ENCODE results near the gene BCAS3. TPM values are rescaled to one million over a fixed set of nuclear protein-coding genes. Genes with fewer than 3 reads are reported as not detected.

Gene BCAS3
- total RNA-seq, 1 experiment from 2014 or later, result 14.4 TPM

DNA sequence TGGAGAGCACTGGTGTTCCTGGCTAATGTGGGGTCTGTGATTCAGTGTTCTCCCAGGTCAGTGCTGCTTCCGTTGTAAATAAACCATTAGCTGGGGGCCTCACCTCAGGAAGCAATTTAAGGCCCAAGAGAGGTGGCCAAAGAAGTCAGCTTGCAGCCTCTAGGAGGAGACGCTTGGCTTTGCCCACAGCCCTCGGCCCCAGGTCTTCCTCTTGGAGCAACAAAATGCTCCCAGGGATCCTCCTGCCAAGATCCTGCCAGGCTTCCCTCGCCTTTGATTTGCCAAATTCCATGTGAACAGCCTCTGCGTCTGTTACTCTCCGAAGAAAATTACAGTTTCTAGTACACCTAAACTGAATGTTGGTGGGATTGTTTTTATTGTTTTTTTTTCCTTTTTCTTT, 659.6 kb downstream of the BCAS3 start:
- Histone ChIP-seq H3K4me3 (ENCODE audit: low read depth, low read length, poor library complexity, severe bottlenecking) (no peak overlapping the region), H3K27ac (ENCODE audit: low read depth, low read length, poor library complexity, severe bottlenecking) (no peak overlapping the region), H3K4me1 (ENCODE audit: insufficient read depth, low read length, poor library complexity, severe bottlenecking) (no peaks in the 10 kb centered on the region), H3K9me3 (ENCODE audit: low read depth, low read length, poor library complexity, severe bottlenecking) (no peaks in the 10 kb centered on the region), H3K36me3 (ENCODE audit: insufficient read depth, low read length, poor library complexity, severe bottlenecking) (no peaks in the 10 kb centered on the region), H3K27me3 (replicated peaks; ENCODE audit: insufficient read depth, low read depth, low read length, poor library complexity) (no peaks in the 10 kb centered on the region)
- intact Hi-C loops (cut with micrococcal nuclease; ENCODE audit: unreplicated experiment), result no loop called here
- CTCF ChIA-PET, result no interaction called here
- DNase-seq (ENCODE audit: low spot score), result no peak
- TF ChIP-seq CTCF (conservative IDR thresholded peaks at IDR 0.05; ENCODE audit: low read depth, low read length), result no peak
- no peak for TF ChIP-seq EZH2 (IDR thresholded peaks at IDR 0.05; ENCODE audit: borderline replicate concordance, low read depth, low read length, poor library complexity, severe bottlenecking)
- POLR2A ChIA-PET (ENCODE audit: low non-redundant PET), result no interaction called here
- no TSS peak for BruUV-seq (replicated peaks)

DNA sequence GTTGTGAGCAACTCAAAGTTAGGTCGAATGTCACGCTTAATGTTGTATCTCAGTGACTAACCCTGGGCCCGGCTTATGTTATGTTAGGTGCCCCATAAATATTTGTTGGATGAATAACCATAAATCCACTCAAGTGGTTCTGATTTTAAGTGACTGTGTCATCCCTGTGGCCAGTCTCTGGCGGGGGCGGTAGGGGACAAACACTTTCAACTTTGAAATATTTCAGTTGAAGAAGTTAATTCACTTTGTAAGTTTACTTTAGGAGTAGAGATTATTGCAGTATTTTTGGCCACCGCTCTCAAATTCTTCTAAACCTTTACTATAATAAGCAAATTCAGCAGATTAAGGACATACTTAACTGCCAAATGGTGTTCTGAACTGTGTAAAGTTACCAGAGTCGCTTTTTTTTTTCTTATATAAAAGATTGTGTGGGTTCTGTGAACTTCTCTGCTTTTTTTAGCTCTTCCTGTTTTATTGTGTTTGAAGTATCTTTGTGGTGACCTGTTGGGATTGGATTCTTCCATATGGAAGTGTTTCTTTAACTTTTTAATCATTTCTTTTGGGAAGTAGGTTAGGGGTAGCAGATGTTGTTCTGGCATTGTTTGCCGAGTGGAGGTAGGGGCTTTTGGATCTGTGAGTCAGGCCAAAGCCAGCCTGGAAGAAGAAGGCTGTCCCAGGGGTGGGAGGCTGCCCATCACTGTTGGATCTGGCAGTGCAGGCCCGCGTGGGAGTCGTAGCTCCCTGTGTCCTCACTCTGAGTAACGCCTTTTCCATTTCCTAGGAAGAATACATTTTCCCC, 660.5 kb downstream of the BCAS3 start:
- no TSS peak for BruUV-seq (replicated peaks)
- TF ChIP-seq CTCF (conservative IDR thresholded peaks at IDR 0.05; ENCODE audit: low read depth, low read length) (no peak), EZH2 (IDR thresholded peaks at IDR 0.05; ENCODE audit: borderline replicate concordance, low read depth, low read length, poor library complexity, severe bottlenecking) (no peak)
- Histone ChIP-seq H3K9me3 (ENCODE audit: low read depth, low read length, poor library complexity, severe bottlenecking) (no peaks in the 10 kb centered on the region), H3K27ac (ENCODE audit: low read depth, low read length, poor library complexity, severe bottlenecking) (no peak overlapping the region), H3K4me3 (ENCODE audit: low read depth, low read length, poor library complexity, severe bottlenecking) (no peak overlapping the region), H3K36me3 (ENCODE audit: insufficient read depth, low read length, poor library complexity, severe bottlenecking) (no peaks in the 10 kb centered on the region), H3K27me3 (replicated peaks; ENCODE audit: insufficient read depth, low read depth, low read length, poor library complexity) (no peaks in the 10 kb centered on the region), H3K4me1 (ENCODE audit: insufficient read depth, low read length, poor library complexity, severe bottlenecking) (no peaks in the 10 kb centered on the region)
- POLR2A ChIA-PET (ENCODE audit: low non-redundant PET), result no interaction called here
- intact Hi-C loops (cut with micrococcal nuclease; ENCODE audit: unreplicated experiment), result no loop called here
- DNase-seq (ENCODE audit: low spot score), result no peak
- CTCF ChIA-PET, result no interaction called here

- Histone ChIP-seq H3K4me3 (ENCODE audit: low read depth, low read length, poor library complexity, severe bottlenecking) (no peak overlapping the region), H3K27me3 (replicated peaks; ENCODE audit: insufficient read depth, low read depth, low read length, poor library complexity) (no peaks in the 10 kb centered on the region), H3K27ac (ENCODE audit: low read depth, low read length, poor library complexity, severe bottlenecking) (no peak overlapping the region), H3K36me3 (ENCODE audit: insufficient read depth, low read length, poor library complexity, severe bottlenecking) (no peaks in the 10 kb centered on the region), H3K9me3 (ENCODE audit: low read depth, low read length, poor library complexity, severe bottlenecking) (no peaks in the 10 kb centered on the region), H3K4me1 (ENCODE audit: insufficient read depth, low read length, poor library complexity, severe bottlenecking) (no peaks in the 10 kb centered on the region)
- no TSS peak for BruUV-seq (replicated peaks)
- no peak for DNase-seq (ENCODE audit: low spot score)
- intact Hi-C loops (cut with micrococcal nuclease; ENCODE audit: unreplicated experiment), result no loop called here
- ChIA-PET CTCF (no interaction called here), POLR2A (ENCODE audit: low non-redundant PET) (no interaction called here)
- TF ChIP-seq CTCF (conservative IDR thresholded peaks at IDR 0.05; ENCODE audit: low read depth, low read length), result no peak
These were observed 661.3 kb downstream of the BCAS3 start for GRCh38 chr17:61338874-61339478.

Measured in A673 (cell line).